Fibroblast of villous mesenchyme (primary cell): Measurements from ENCODE around the gene HOPX. TPM values are rescaled to one million over a fixed set of nuclear protein-coding genes. Genes with fewer than 3 reads are reported as not detected.

Source experiments
- DNase-seq: peaks from one replicate; pipeline ENCODE4 v3.0.0-alpha.2; 2010; ENCODE audit warnings: low read depth
- H3K4me3 ChIP-seq: 2 replicates; pipeline ENCODE4 v1.5.1; 2011; ENCODE audit warnings: low read depth, mild to moderate bottlenecking, low read length
- total RNA-seq: library from RNA; depleted of rRNA; stranded (reverse); fragments of >200 nt; gene quantifications from 2 replicates; pipeline ENCODE4 v1.2.3, GENCODE V29; 2012
- TF ChIP-seq, protein P1 (sequence below): IDR thresholded peaks from 2 replicates; pipeline ENCODE4 v1.5.1; 2012; ENCODE audit warnings: low read depth, mild to moderate bottlenecking, low read length; ENCODE audit not compliant: insufficient read depth

HOPX gene
- total RNA-seq, 1 donor, result under 0.01 TPM

DNA sequence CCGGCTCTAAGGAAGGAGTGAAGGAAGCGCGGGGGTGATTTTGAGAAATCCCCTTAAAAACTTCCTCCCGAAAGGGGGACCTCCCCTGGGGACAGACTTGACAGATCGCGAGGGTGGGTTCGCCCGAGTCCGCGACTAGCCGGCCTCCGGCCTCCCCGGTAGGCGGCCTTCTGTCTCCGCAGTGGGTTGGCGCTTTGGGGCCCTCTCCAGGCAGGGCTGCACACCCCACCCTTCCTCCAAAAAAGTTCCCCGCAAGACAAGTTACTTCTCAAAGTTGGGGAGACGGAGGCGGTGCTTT lies 24.8 kb downstream of the HOPX start:
- peak overlapping the region; percentile 65 for H3K4me3 ChIP-seq
- no peak for DNase-seq
- TF ChIP-seq, protein P1, sequence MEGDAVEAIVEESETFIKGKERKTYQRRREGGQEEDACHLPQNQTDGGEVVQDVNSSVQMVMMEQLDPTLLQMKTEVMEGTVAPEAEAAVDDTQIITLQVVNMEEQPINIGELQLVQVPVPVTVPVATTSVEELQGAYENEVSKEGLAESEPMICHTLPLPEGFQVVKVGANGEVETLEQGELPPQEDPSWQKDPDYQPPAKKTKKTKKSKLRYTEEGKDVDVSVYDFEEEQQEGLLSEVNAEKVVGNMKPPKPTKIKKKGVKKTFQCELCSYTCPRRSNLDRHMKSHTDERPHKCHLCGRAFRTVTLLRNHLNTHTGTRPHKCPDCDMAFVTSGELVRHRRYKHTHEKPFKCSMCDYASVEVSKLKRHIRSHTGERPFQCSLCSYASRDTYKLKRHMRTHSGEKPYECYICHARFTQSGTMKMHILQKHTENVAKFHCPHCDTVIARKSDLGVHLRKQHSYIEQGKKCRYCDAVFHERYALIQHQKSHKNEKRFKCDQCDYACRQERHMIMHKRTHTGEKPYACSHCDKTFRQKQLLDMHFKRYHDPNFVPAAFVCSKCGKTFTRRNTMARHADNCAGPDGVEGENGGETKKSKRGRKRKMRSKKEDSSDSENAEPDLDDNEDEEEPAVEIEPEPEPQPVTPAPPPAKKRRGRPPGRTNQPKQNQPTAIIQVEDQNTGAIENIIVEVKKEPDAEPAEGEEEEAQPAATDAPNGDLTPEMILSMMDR, result no peak

DNA sequence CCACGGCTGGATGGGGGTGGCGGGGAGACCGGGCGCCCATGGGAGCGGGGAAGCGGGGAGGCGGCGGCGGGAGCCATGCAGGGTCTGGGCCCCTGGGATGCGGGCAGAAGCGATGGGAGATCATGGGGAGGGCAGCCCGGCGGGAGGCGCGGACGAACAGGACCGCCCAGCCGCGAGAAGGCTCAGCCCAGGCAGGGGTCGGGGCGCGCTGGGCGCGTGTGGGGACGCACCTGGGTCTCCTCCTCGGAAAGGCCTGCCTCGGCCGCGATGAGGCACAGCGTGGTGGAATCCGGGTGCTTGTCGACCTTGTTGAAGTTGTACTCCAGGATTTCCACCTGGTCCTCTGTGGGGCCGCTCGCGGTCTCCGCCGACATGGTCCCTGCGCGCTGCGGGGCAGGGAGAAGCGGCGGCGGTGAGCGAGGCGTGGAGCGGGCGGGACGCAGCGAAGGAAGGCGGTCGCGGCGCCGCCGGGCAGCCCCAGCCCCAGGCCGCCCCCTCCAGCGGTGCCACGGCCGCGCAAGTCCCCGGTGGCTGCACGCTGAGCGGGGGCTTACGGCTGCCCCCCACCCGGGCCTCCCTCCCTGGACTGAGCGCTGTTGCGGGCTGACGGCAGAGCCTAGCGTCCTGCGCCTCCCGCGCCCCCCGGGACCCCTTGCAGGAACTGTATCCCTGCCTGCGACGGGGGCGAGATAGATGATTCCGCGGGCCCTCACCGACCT lies 25.3 kb downstream of the HOPX start:
- peak; percentile 10 for DNase-seq
- TF ChIP-seq, protein P1, result no peak

DNA sequence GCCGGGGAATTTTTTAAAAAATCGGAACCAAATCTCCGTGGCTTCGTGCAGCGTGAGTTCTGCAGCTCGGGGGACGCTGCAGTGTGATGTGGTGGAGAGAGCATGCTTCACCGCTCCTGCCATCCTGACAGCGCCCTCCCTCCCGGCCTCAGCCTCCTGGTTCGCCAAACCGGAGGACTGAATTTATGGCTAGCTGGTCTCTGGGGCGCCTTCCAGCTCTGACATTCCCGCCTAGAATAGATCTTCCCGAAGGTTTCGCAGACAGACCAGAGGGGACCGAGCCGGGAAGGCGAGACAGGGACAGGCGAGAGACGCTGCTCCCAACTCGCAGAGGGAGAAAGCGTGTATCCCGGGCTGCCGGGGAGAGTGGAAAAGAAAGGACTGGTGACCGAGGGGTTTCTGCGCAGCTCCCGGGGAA lies 25.9 kb downstream of the HOPX start:
- DNase-seq, result no peak
- H3K4me3 ChIP-seq, result peak overlapping the region; percentile 65
- TF ChIP-seq, protein P1, result no peak

More for the DNA sequence above, 25.3 kb downstream of the HOPX start:
- peak overlapping the region; percentile 65 for H3K4me3 ChIP-seq

DNA sequence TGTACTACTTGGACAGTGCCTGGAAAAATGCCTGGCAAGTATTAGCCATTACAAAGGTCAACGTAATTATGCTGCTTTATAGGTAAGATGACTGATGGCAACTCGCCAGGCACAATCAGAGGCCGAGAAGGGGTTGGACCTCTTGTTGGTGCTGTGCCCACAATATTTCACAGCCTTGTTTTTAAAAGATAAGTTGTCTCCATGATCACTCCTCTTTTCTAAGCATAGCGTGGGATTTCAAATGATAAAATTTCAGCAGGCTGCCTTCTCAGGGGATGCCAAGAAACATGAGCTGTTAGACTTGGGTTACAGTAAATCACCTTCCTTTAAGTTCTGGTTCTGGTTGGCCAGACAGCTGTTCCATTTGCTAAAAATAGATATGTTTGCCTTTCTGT lies 26.9 kb downstream of the HOPX start:
- H3K4me3 ChIP-seq, result peak overlapping the region; percentile 7
- no peak for DNase-seq
- TF ChIP-seq, protein P1, result no peak

DNA sequence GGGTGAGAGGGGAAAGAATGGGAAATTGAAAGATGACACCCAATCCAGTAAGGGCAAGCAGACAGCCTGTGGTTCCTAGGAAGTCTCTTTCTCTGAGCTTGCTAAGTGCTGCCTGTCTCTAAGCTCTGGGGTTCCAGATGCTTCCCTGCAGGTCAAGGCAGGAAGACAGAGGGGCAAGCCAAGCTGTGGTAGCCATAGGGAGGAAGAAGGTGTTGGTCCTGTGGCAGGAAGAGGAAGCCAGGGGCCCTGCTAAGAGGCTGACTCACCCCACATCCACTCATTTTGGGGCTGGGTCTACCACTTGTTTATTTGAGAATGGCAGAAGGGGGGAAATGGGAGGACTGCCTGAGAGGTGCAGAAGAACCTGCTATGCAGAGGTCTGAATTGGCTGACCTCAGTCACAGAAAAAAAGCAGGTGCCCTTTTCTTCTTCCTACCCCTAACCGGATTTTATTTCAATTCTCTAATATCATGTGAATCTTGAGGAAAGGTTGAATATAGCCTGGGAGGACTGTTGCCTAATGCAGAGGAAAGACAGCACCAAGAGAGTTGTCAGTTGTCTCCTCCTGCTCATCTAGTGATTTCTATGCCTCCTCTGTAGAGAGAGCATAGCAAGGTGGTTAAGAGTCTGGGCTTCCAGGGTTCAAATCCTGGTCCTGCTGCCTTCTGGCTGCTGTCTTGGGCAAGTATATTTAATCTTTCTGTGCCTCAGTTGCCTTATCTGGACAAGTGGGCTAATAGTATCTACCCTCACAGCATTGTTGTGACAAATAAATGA lies 27.4 kb downstream of the HOPX start:
- DNase-seq, result no peak
- H3K4me3 ChIP-seq, result no peak overlapping the region
- TF ChIP-seq, protein P1, result no peak

DNA sequence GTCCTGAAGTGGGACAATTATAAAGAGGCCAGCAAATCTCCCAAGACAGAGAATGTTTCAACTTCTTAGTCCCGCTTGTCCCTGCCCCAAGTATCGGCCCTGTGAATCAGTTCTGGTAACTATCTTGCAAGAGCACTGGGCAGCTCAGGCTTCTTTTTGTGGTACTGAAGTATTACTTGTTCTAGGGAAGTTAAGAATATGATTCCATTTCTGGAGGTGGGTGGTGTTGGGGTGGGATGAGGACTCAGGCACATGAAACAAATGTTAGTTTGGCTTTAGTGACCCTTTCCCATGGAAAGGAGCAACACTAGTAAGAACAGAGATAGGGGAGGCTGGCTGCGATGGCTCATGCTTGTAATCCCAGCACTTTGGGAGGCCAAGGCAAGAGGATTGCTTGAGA lies 28.9 kb downstream of the HOPX start:
- TF ChIP-seq, protein P1, result no peak
- no peak for DNase-seq
- H3K4me3 ChIP-seq, result no peak overlapping the region
